T-helper 2 cell treated with Interferon-gamma antibody and Interleukin-4, amounts not matched to agents 5 μg/mL and 100 μg/mL, for 36 hours (primary cell): ENCODE data around the gene SFI1.
"Not testable (repeated sequence)": the region's sequence is repeated elsewhere in the genome, so short reads cannot be mapped to it uniquely, and the experiment has no call there.

ENCODE experiments used
- DNase-seq: peaks from one replicate; pipeline ENCODE4 v3.0.0; 2021; ENCODE audit warnings: low spot score
- H3K27ac Mint-ChIP-seq: one replicate; pipeline ENCODE4 v1.8.0; 2021; ENCODE audit warnings: mild to moderate bottlenecking, mixed read lengths
- H3K27me3 Mint-ChIP-seq: one replicate; pipeline ENCODE4 v1.8.0; 2021; ENCODE audit warnings: low read depth, mixed read lengths
- H3K36me3 Mint-ChIP-seq: one replicate; pipeline ENCODE4 v1.8.0; 2021; ENCODE audit warnings: low read depth, mixed read lengths
- H3K4me1 Mint-ChIP-seq: one replicate; pipeline ENCODE4 v1.8.0; 2021; ENCODE audit warnings: low read depth, mixed read lengths
- H3K4me3 Mint-ChIP-seq: one replicate; pipeline ENCODE4 v1.8.0; 2022; ENCODE audit warnings: mild to moderate bottlenecking, moderate library complexity, mixed read lengths
- H3K9me3 Mint-ChIP-seq: one replicate; pipeline ENCODE4 v1.8.0; 2021; ENCODE audit warnings: mixed read lengths

The SFI1 gene

GRCh38 chr22:31540166-31540565 lies 43.8 kb downstream of the SFI1 start:
- DNase-seq, H3K4me3 Mint-ChIP-seq, H3K9me3 Mint-ChIP-seq, H3K27ac Mint-ChIP-seq, H3K27me3 Mint-ChIP-seq: not testable (repeated sequence)
- Mint-ChIP-seq H3K4me1 (peaks cover 27% of the 10 kb centered on the region), H3K36me3 (peaks cover 24% of the 10 kb centered on the region)

GRCh38 chr22:31540966-31541365 lies 44.6 kb downstream of the SFI1 start:
- no peaks in the 10 kb centered on the region for H3K9me3 Mint-ChIP-seq
- H3K27ac Mint-ChIP-seq, result peak overlapping the region; percentile 12
- H3K27me3 Mint-ChIP-seq, result no peaks in the 10 kb centered on the region
- no peak for DNase-seq
- no peak overlapping the region for H3K4me3 Mint-ChIP-seq
- H3K4me1 Mint-ChIP-seq, result peaks cover 24% of the 10 kb centered on the region
- H3K36me3 Mint-ChIP-seq, result peaks cover 23% of the 10 kb centered on the region

- H3K9me3 Mint-ChIP-seq, result no peaks in the 10 kb centered on the region
- no peak overlapping the region for H3K27ac Mint-ChIP-seq
- DNase-seq, result no peak
- peaks cover 29% of the 10 kb centered on the region for H3K36me3 Mint-ChIP-seq
- H3K4me1 Mint-ChIP-seq, result no peaks in the 10 kb centered on the region
- H3K4me3 Mint-ChIP-seq, result no peak overlapping the region
- no peaks in the 10 kb centered on the region for H3K27me3 Mint-ChIP-seq
Observed at GRCh38 chr22:31544481-31545480, 48.4 kb downstream of the SFI1 start.

GRCh38 chr22:31550871-31551370 lies 54.6 kb downstream of the SFI1 start:
- Mint-ChIP-seq H3K9me3 (no peaks in the 10 kb centered on the region), H3K36me3 (peaks cover 51% of the 10 kb centered on the region), H3K4me3 (no peak overlapping the region), H3K27ac (no peak overlapping the region), H3K4me1 (peaks cover 12% of the 10 kb centered on the region), H3K27me3 (no peaks in the 10 kb centered on the region)
- no peak for DNase-seq

GRCh38 chr22:31556627-31557203 lies 60.4 kb downstream of the SFI1 start:
- Mint-ChIP-seq H3K27ac (no peak overlapping the region), H3K9me3 (no peaks in the 10 kb centered on the region), H3K4me1 (peaks cover 12% of the 10 kb centered on the region), H3K4me3 (no peak overlapping the region), H3K27me3 (no peaks in the 10 kb centered on the region), H3K36me3 (peaks cover 37% of the 10 kb centered on the region)
- DNase-seq, result no peak

GRCh38 chr22:31558546-31558945 lies 62.2 kb downstream of the SFI1 start:
- H3K9me3 Mint-ChIP-seq, DNase-seq, H3K27ac Mint-ChIP-seq, H3K4me1 Mint-ChIP-seq, H3K27me3 Mint-ChIP-seq, H3K4me3 Mint-ChIP-seq: not testable (repeated sequence)
- peaks cover 39% of the 10 kb centered on the region for H3K36me3 Mint-ChIP-seq

- peak; percentile 42 for DNase-seq
- H3K27me3 Mint-ChIP-seq, result no peaks in the 10 kb centered on the region
Observed at GRCh38 chr22:31561238-31561887, 65.0 kb downstream of the SFI1 start.

GRCh38 chr22:31561970-31562369 lies 65.6 kb downstream of the SFI1 start:
- Mint-ChIP-seq H3K9me3 (no peaks in the 10 kb centered on the region), H3K27me3 (no peaks in the 10 kb centered on the region), H3K4me3 (no peak overlapping the region), H3K4me1 (no peaks in the 10 kb centered on the region), H3K36me3 (peaks cover 40% of the 10 kb centered on the region), H3K27ac (no peak overlapping the region)
- no peak for DNase-seq

More at GRCh38 chr22:31561238-31561887, 65.0 kb downstream of the SFI1 start:
- no peak overlapping the region for H3K27ac Mint-ChIP-seq
- no peaks in the 10 kb centered on the region for H3K9me3 Mint-ChIP-seq
- H3K4me1 Mint-ChIP-seq, result peaks cover 2% of the 10 kb centered on the region
- H3K4me3 Mint-ChIP-seq, result no peak overlapping the region
- peaks cover 40% of the 10 kb centered on the region for H3K36me3 Mint-ChIP-seq

- no peaks in the 10 kb centered on the region for H3K9me3 Mint-ChIP-seq
- DNase-seq, result no peak
- peaks cover 5% of the 10 kb centered on the region for H3K4me1 Mint-ChIP-seq
- H3K27me3 Mint-ChIP-seq, result no peaks in the 10 kb centered on the region
- H3K27ac Mint-ChIP-seq, result no peak overlapping the region
- no peak overlapping the region for H3K4me3 Mint-ChIP-seq
- H3K36me3 Mint-ChIP-seq, result peaks cover 42% of the 10 kb centered on the region
Observed at GRCh38 chr22:31566484-31566883, 70.1 kb downstream of the SFI1 start.

- Mint-ChIP-seq H3K9me3 (no peaks in the 10 kb centered on the region), H3K36me3 (peaks cover 41% of the 10 kb centered on the region), H3K27ac (no peak overlapping the region), H3K27me3 (no peaks in the 10 kb centered on the region), H3K4me3 (no peak overlapping the region), H3K4me1 (peaks cover 5% of the 10 kb centered on the region)
- DNase-seq, result no peak
Observed at GRCh38 chr22:31567196-31567595, 70.9 kb downstream of the SFI1 start.

- Mint-ChIP-seq H3K9me3 (no peaks in the 10 kb centered on the region), H3K27ac (no peak overlapping the region), H3K36me3 (peaks cover 41% of the 10 kb centered on the region), H3K27me3 (no peaks in the 10 kb centered on the region), H3K4me1 (peaks cover 5% of the 10 kb centered on the region), H3K4me3 (no peak overlapping the region)
- DNase-seq, result no peak
Observed at GRCh38 chr22:31567702-31568101, 71.4 kb downstream of the SFI1 start.

GRCh38 chr22:31569126-31569525 lies 72.8 kb downstream of the SFI1 start:
- no peaks in the 10 kb centered on the region for H3K27me3 Mint-ChIP-seq
- H3K27ac Mint-ChIP-seq, result no peak overlapping the region
- peaks cover 5% of the 10 kb centered on the region for H3K4me1 Mint-ChIP-seq
- H3K36me3 Mint-ChIP-seq, result peaks cover 37% of the 10 kb centered on the region
- DNase-seq, result no peak
- no peak overlapping the region for H3K4me3 Mint-ChIP-seq
- H3K9me3 Mint-ChIP-seq, result no peaks in the 10 kb centered on the region

GRCh38 chr22:31572939-31573338 lies 76.6 kb downstream of the SFI1 start:
- Mint-ChIP-seq H3K27ac (no peak overlapping the region), H3K4me3 (no peak overlapping the region), H3K4me1 (peaks cover 5% of the 10 kb centered on the region), H3K36me3 (peaks cover 51% of the 10 kb centered on the region), H3K27me3 (no peaks in the 10 kb centered on the region), H3K9me3 (no peaks in the 10 kb centered on the region)
- no peak for DNase-seq
